HG02981 (cell line): ENCODE measurements around the gene MCM6.
A peak's percentile ranks its signal among the peaks of the same experiment; 100 is the strongest.

Source experiments
- ATAC-seq: cut with Tn5 transposase; IDR thresholded peaks from one replicate; pipeline ENCODE4 v1.9.1; 2021; ENCODE audit warnings: mild to moderate bottlenecking, moderate library complexity; ENCODE audit not compliant: unreplicated experiment

The MCM6 gene

DNA sequence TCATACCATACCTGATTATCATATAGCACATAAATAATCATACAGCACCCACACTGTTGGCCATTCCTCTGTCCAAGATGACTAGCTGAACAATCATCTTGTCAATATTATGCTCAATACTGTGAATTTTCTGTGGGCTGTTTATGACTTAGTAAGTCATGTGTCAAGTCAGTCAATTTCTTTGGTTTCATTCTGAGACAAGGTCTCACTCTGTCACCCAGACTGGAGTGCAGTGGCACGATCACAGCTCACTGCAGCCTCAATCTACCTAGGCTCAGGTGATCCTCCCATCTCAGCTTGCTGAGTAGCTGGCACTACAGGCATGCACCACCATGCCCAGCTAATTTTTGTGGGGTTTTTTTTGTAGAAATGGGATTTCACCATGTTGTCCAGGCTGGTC is 5.7 kb downstream of the MCM6 start:
- peak; percentile 52 for ATAC-seq

DNA sequence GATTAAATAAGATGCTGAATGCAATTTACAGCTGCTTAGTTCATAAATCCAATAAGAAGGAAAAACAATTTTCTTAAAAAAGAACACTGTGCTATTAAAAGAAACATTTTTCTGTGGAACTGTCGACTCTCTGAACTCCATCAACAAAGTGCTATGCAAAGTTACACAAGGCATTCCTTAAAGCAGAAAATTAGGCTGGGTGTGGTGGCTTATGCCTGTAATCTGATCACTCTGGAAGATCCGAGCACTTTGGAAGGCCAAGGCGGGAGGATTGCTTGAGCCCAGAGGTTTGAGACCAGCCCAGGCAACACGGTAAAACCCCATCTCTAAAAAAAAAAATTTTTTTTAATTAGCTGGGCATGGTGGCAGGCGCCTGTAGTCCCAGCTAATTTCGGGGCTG is 13.0 kb downstream of the MCM6 start:
- ATAC-seq: no peak

GRCh38 chr2:135862718-135863117 is 13.5 kb downstream of the MCM6 start:
- ATAC-seq: no peak

DNA sequence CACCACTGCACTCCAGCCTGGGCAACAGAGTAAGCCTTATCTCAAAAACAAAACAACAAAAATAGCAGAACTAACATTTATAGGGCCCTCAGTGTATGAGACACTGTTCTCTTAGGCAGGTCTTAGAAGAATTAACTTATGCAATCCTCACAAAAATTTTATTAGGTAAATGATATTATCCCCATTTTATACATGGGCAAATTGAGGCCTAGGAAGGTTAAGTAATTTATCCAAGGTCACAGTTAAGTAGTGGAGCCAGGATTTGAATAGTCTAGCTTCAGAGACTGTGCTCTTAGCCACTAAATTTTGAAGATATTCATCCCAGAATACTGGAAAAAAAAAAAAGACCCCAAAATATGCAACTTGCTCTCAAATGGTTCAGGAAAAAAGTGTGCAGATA is 22.8 kb downstream of the MCM6 start:
- no peak for ATAC-seq

GRCh38 chr2:135851858-135852257 is 24.4 kb downstream of the MCM6 start:
- ATAC-seq: no peak

DNA sequence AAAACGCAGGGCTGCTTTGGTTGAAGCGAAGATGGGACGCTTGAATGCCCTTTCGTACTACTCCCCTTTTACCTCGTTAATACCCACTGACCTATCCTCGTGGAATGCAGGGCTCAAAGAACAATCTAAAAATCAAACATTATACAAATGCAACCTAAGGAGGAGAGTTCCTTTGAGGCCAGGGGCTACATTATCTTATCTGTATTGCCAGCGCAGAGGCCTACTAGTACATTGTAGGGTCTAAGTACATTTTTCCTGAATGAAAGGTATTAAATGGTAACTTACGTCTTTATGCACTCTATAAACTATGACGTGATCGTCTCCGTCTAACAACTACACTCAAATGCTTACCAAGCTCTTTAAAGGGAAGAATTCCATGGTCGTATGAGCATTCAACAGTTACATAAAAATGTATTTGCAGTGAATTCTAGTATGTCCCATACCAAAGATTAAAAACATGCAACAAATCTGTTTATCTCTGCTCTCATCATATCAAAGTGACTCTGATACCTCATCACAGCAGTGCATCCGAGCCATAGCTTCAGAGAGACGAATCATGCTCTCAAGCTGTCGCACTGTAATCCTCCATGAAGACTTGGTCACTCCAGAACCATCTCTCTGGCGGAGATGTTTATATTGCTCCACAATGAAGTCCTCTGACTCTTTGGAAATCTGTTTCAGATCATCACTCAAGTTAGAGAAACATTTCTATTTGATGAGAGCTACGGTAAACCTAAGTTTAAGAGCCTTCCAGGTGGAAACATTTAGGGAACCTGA is 25.2 kb downstream of the MCM6 start:
- no peak for ATAC-seq

DNA sequence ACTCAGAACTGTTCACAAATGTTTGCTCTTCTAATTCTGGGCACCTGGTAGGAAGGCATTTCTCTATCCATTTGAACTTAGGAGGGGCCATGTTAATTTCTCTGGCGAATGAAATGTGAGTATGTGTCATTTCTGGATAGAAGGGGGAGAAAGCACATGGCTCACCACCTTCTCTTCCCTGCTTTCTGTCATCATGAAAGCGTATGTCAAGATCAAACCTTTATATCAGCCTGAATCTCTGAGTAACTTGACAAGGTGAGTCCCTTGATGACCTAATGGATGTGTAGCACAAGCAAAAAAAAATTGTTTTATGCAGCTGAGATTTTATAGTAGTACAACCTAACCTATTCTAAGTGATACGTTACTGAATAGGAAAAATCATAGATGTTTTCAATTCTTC is 27.2 kb downstream of the MCM6 start:
- no peak for ATAC-seq

DNA sequence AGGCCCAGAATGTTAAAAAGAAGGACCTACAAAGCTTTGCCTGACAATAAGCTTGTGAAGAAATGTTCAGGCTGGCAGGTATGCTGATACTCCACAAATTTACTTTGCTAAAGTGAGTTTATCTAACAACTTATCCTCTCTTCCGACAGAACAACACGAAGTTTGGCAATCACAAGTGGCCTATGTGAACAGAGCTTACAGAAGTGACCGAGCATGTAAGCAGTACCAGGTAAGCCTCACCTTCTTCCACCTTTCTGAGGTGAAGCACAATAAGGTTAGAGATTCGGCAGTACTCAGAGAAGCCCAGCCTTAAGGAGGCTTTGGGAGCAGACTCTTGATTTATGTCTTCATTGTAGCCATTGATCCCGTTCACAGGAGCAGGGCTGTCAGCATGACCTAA is 30.2 kb downstream of the MCM6 start:
- no peak for ATAC-seq

DNA sequence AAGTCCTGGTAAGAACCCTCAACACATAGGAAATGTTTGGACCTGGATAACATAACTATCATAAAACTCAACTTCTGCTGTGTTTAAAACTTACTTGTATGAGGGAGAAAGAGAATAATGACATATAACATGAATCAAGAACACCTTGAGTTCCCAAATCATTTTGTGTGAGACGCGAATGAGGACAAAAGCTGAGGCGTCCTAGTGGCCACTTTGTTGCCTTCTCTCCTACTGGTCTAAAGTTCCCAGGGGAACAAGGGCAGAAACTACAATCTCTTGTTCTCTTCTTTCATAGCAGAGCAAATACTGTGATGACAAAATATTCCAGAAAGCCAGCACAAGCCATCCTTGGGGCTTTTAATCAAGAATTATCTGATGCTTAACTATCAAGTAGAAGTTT is 31.0 kb downstream of the MCM6 start:
- ATAC-seq: no peak

- ATAC-seq: no peak
Observed at GRCh38 chr2:135844301-135844895, 31.8 kb downstream of the MCM6 start.

- ATAC-seq: no peak
Observed at GRCh38 chr2:135843671-135844070, 32.6 kb downstream of the MCM6 start.

GRCh38 chr2:135840601-135841000 is 35.6 kb downstream of the MCM6 start:
- ATAC-seq: no peak

DNA sequence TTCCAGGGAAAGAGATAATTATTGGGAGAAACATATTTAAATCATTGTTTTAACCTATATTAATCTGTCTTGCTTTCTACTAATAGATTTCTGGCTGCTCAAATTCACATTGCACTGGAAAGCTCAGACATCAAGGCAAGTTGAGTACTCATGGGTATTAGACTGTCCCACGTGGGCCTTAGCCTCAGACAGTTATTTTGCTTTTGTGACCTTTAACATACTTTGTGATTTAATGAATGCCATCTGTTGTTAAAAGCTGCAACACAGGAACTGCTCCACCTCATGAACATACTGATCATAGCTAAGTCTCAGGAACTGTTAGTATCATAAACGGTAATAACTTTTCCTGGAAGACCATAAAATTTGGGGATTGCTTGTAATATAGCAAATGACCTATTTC is 36.5 kb downstream of the MCM6 start:
- ATAC-seq: no peak

DNA sequence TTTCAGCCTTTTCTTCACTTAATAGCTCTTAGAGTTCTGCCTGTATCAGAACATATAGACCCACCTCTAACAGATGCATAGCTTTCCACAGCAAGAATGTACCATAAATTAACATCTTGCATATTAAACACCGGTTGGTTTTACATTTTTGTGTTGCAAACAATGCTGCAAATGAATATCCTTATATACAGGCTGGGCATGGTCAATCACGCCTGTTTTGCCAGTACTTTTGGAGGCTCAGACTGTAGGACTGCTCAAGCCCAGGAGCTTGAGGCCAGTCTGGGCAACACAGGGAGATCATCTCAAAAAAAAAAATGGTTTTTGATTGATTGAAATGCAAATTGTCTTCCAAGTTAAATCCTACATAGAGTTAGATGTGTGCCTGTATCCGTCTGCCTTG is 37.7 kb downstream of the MCM6 start:
- ATAC-seq: no peak

DNA sequence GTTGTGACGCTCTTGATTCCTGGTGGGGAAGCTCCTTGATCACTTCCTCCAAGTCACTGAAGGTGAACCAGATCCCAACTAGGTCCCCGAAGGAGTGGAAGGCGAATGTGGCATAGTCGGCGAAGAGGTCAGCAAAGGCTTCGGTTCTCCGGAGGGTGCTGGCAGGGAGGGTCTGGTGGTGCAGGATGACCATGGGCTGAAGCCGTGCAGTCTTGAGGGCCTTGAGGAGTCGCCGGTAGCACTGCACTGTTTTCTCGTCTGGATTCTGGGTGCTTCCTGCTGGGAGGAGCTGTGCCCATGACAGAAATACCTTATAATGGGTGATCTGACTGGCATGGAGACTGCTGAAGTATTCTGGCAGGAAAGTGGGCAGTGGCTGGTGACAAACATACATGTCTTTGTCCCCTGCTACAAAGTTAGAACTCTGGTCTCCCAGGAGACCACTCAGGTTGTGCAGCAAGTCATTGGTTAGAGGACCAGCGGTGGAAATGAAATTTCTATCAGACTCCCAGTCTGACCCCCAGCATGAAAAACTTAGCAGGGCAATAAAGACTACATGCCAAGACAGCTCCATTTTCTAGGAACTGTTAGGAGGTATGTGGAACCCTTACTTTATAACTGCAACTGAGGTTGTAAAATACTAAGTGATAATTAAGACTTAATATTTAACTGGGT is 39.5 kb downstream of the MCM6 start, which contains the start of gene LCT:
TSS of gene LCT (minus strand) at position 589 of the 675 bp plus-strand sequence. CDS start at position 574, 15 bp downstream.
- ATAC-seq: no peak

GRCh38 chr2:135832891-135833290 is 43.4 kb downstream of the MCM6 start:
- ATAC-seq: no peak

DNA sequence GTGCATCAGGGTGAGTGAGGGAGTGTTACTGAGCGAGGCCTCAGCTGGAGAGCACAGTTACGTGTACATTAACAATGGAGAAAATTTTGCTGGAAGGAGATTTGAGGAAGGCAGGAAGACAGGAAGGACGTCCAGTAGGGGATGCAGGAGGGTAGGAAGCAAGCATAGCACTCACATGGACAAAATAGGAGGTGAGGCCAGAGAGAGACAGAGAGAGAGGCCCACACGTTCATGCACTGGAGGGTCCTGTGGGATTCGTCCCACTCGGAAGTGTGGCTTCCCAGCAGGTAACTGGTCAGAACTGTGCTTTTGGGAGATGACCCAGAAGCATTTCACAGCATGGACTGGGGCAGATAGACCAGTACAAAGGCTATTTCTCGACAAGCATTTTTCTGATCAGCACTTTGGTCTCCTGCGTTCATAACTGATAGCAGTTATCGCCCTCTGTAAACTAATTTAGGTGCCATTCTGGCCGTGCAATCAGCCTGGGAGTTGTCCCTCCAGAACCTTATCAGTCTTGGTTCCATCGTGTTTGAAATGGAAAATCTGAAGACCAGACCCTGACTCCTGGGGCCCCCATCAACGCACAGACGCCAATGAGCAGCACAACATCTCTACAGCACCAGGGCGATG is 44.9 kb downstream of the MCM6 start:
- ATAC-seq: no peak

GRCh38 chr2:135829378-135830135 is 46.7 kb downstream of the MCM6 start:
- no peak for ATAC-seq

GRCh38 chr2:135826544-135826943 is 49.7 kb downstream of the MCM6 start:
- ATAC-seq: no peak

- ATAC-seq: no peak
Observed at GRCh38 chr2:135825550-135826176, 50.6 kb downstream of the MCM6 start.
